Stomach (tissue), 4 donors: ENCODE data around the gene HOOK2.

ENCODE experiments used
- EP300 ChIP-seq: sonication (generic); formaldehyde crosslinking; IDR thresholded peaks from one replicate; pipeline ENCODE4 v1.6.1; 2017; ENCODE audit warnings: antibody characterized with exemption
- TF ChIP-seq, protein P1 (sequence below), 7 experiments: fragments of 450-650 bp in 4 of 7; fragments of 200-600 bp in 3 of 7; sonication (generic) in 3 of 7; IDR thresholded peaks; one replicate each; pipeline ENCODE4 v1.5.1; 2016 to 2019; ENCODE audit warnings: antibody characterized with exemption in 7 of 7, control low read depth in 2 of 7, mild to moderate bottlenecking in 1 of 7

DNA sequence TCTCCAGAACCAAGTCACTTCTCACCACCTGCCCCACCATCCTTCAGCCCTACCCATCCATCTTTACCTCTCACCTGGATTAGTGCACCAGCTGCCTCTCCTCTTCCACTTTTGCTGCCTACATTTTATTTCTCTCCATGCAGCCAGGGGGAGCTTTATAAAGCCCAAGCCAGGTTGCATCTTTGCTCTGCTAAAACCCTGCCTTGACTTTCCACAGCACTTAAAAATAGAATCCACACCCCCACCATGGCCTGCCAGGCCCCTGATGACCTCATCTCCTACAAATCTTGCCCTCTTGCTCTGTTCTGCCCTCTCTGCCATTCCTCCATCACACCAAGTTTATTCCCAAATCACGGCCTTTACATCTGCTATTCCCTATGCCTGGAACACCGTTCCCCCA, 1.8 kb downstream of the HOOK2 start:
- TF ChIP-seq EP300 = no peak
- TF ChIP-seq, protein P1, sequence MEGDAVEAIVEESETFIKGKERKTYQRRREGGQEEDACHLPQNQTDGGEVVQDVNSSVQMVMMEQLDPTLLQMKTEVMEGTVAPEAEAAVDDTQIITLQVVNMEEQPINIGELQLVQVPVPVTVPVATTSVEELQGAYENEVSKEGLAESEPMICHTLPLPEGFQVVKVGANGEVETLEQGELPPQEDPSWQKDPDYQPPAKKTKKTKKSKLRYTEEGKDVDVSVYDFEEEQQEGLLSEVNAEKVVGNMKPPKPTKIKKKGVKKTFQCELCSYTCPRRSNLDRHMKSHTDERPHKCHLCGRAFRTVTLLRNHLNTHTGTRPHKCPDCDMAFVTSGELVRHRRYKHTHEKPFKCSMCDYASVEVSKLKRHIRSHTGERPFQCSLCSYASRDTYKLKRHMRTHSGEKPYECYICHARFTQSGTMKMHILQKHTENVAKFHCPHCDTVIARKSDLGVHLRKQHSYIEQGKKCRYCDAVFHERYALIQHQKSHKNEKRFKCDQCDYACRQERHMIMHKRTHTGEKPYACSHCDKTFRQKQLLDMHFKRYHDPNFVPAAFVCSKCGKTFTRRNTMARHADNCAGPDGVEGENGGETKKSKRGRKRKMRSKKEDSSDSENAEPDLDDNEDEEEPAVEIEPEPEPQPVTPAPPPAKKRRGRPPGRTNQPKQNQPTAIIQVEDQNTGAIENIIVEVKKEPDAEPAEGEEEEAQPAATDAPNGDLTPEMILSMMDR (IDR thresholded peaks at IDR 0.05) = no peak
